ENCODE results near the gene BFSP1.

DNA sequence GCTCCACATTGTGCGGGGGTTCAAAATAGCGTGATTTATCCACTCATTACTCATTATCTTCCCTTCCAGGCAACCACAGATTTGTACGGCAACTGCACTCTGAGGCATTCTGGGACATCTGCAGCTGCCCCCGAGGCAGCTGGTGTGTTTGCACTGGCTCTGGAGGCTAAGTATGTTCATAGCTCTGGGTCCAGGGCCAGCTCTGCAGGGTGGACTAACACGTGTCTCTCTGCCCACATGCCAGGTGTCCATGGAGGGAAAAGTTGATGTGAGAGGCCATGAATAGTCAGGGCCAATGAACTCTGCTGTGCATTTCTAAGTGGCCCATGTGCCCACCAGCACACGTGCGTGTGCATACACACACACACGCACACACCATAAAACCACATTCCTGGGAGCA lies 74.9 kb downstream of the BFSP1 start:
- TF ChIP-seq POLR2A (IDR thresholded peaks at IDR 0.05): no peak
- no peak for TF ChIP-seq POLR2AphosphoS5 (IDR thresholded peaks at IDR 0.05)
